ENCODE measurements around the gene HOXB9.

- no peak for TF ChIP-seq PATZ1 (CRISPR knock-in tag; IDR thresholded peaks at IDR 0.05; ENCODE audit: borderline replicate concordance)
- TF ChIP-seq TOX (CRISPR knock-in tag; IDR thresholded peaks at IDR 0.05; ENCODE audit: borderline replicate concordance), result no peak
- no peak for TF ChIP-seq ARNTL (CRISPR knock-in tag; IDR thresholded peaks at IDR 0.05; ENCODE audit: borderline replicate concordance, low read depth)
- no peak for TF ChIP-seq ZC3H10 (CRISPR knock-in tag; IDR thresholded peaks at IDR 0.05)
- no peak for TF ChIP-seq RARB (CRISPR knock-in tag; IDR thresholded peaks at IDR 0.05)
- no peak for TF ChIP-seq ZNF8 (CRISPR knock-in tag; IDR thresholded peaks at IDR 0.05)
- TF ChIP-seq BACH2 (CRISPR knock-in tag; IDR thresholded peaks at IDR 0.05; ENCODE audit: borderline replicate concordance), result no peak
- no peak for TF ChIP-seq ISL1 (CRISPR knock-in tag; IDR thresholded peaks at IDR 0.05)
- no peak for TF ChIP-seq ESRRG (CRISPR knock-in tag; IDR thresholded peaks at IDR 0.05)
- no peak for TF ChIP-seq ZFP30 (CRISPR knock-in tag; IDR thresholded peaks at IDR 0.05)
These were observed 39.6 kb downstream of the HOXB9 start for GRCh38 chr17:48586355-48587258.

Data from SK-N-SH treated with all-trans-retinoic acid at 6 μM for 48 hours (cell line).